Ovary (tissue), 9 donors: Measurements from ENCODE around the gene GPR35. TPM values are rescaled to one million over a fixed set of nuclear protein-coding genes. Genes with fewer than 3 reads are reported as not detected.

Experiments used
- DNase-seq, 5 donors: peaks; one replicate each; pipeline ENCODE4 v3.0.0-alpha.2; 2019 to 2020
- H3K27ac ChIP-seq, 2 donors: fragments of 200-600 bp; one replicate each; pipeline versions ENCODE4 v1.5.1 to v1.8.0; 2019 to 2022
- H3K27me3 ChIP-seq: fragments of 200-600 bp; one replicate; pipeline ENCODE4 v1.8.0; 2022
- H3K36me3 ChIP-seq: fragments of 200-600 bp; sonication (generic); one replicate; pipeline ENCODE4 v1.5.1; 2019
- H3K4me1 ChIP-seq: one replicate; pipeline ENCODE4 v1.8.1; 2013; ENCODE audit warnings: mild to moderate bottlenecking, moderate library complexity; ENCODE audit not compliant: insufficient read depth
- H3K4me3 ChIP-seq: fragments of 200-600 bp; sonication (generic); one replicate; pipeline ENCODE4 v1.5.1; 2017
- H3K9me3 ChIP-seq, 2 donors: fragments of 200-600 bp in 1 of 2; sonication (generic) in 1 of 2; one replicate each; pipeline versions ENCODE4 v1.5.1 to v1.8.1; 2013 to 2019; ENCODE audit warnings: mild to moderate bottlenecking in 1 of 2, moderate library complexity in 1 of 2
- EP300 ChIP-seq: sonication (generic); formaldehyde crosslinking; IDR thresholded peaks from one replicate; pipeline ENCODE4 v1.6.1; 2017; ENCODE audit warnings: antibody characterized with exemption
- POLR2A ChIP-seq: fragments of 450-650 bp; IDR thresholded peaks from one replicate; pipeline ENCODE4 v1.6.1; 2017; ENCODE audit warnings: antibody characterized with exemption, mild to moderate bottlenecking, moderate library complexity
- WGBS, 3 donors: extraction: QIAGEN DNeasy Blood & Tissue Kit in 1 of 3; methylation state at CpG; one replicate each; pipeline versions ENCODE4 v1.1.5 to v1.1.7; 2013 to 2017; 5-methylcytosine and 5-hydroxymethylcytosine counted together
- intact Hi-C, 4 donors: fragments of 100-400 bp; cut with DNase I; formaldehyde crosslinking; loops; one replicate each; pipeline versions ENCODE4 v1.11.0 to v1.15.1; 2022 to 2023
- polyA plus RNA-seq, 2 donors: library from polyadenylated mRNA; stranded (reverse); fragments of 200-250 nt in 1 of 2; fragments of 350-450 nt in 1 of 2; fragmentation: Illumina TruSeq in 1 of 2; extraction: RNeasy Lipid Tissue Mini Kit (QIAGEN cat#74804) in 1 of 2; gene quantifications; one replicate each; pipeline ENCODE4 v1.2.3, GENCODE V29; 2013 to 2014
- total RNA-seq, 7 donors: library from RNA; depleted of rRNA in 2 of 7; stranded (reverse); fragments of >200 nt in 2 of 7; fragmentation: NEBNext Ultra II Directional in 3 of 7; extraction: Animal tissue kit (Norgen Biotek cat#: 25700) in 3 of 7; gene quantifications; one replicate each; pipeline versions ENCODE4 v1.1.0 to v1.2.4, GENCODE V29; 2016 to 2023
- TF ChIP-seq, protein P1 (sequence below), 3 donors: fragments of 450-650 bp in 2 of 3; fragments of 200-600 bp in 1 of 3; IDR thresholded peaks; one replicate each; pipeline versions ENCODE4 v1.5.1 to v1.8.0; 2016 to 2022; ENCODE audit warnings: antibody characterized with exemption in 3 of 3, mild to moderate bottlenecking in 1 of 3
- donor health status: DM: no; HTN: no; CAD: no; lungs with moderate emphysema.
- donor health status: DM: no; HTN: no; CAD: no.
- donor health status: Bipolar disorder and iron deficiency.
- donor health status: DM: yes; HTN: yes; CAD: no.
- donor health status: DM: no; HTN: no; CAD: no.
- donor health status: DM: yes; HTN: yes; CAD: no.

The GPR35 gene
- total and polyA plus RNA-seq, 9 donors: 0.27 to 4.2 (median 2.4) TPM

DNA sequence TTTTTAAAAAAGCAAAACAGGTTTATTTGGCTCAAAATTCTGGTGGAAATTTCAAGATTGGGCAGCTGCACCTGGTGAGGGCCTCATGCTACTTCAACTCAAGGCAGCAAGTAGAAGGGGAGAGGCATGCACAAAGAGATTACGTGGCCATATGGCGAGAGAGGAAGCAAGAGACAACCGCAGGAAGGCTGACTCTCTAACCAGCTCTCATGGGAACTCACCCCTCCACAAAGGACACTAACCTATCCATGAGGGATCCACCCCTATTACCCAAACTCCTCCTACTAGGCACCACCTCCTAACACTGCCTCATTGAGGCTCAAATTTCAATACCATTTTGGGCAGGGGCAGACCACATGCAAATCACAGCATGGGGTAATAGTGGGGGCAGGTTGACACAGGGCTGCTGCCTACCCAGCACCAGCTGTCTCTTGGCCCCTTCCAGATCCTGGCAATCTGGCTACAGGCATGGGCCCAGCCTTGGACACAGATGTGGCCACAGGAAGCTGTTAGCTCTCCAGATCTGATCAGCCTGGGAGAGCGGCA is 40.7 kb upstream of the GPR35 start:
- no peak for TF ChIP-seq EP300
- no peak for TF ChIP-seq POLR2A
- TF ChIP-seq, protein P1, sequence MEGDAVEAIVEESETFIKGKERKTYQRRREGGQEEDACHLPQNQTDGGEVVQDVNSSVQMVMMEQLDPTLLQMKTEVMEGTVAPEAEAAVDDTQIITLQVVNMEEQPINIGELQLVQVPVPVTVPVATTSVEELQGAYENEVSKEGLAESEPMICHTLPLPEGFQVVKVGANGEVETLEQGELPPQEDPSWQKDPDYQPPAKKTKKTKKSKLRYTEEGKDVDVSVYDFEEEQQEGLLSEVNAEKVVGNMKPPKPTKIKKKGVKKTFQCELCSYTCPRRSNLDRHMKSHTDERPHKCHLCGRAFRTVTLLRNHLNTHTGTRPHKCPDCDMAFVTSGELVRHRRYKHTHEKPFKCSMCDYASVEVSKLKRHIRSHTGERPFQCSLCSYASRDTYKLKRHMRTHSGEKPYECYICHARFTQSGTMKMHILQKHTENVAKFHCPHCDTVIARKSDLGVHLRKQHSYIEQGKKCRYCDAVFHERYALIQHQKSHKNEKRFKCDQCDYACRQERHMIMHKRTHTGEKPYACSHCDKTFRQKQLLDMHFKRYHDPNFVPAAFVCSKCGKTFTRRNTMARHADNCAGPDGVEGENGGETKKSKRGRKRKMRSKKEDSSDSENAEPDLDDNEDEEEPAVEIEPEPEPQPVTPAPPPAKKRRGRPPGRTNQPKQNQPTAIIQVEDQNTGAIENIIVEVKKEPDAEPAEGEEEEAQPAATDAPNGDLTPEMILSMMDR (IDR thresholded peaks at IDR 0.05): no peak
- peaks cover 25% of the 10 kb centered on the region for H3K4me1 ChIP-seq
- intact Hi-C loops: no loop called here
- no peaks in the 10 kb centered on the region for H3K36me3 ChIP-seq
- H3K4me3 ChIP-seq: no peak overlapping the region
- no peaks in the 10 kb centered on the region for H3K9me3 ChIP-seq
- peak in 2 of 5 donors; percentile 24 to 35 for DNase-seq
- H3K27ac ChIP-seq: no peak overlapping the region
- 80 to 85% (median 85%) methylated on average over 4 of the region's 4 CpGs for WGBS, 3 donors
- no peaks in the 10 kb centered on the region for H3K27me3 ChIP-seq

DNA sequence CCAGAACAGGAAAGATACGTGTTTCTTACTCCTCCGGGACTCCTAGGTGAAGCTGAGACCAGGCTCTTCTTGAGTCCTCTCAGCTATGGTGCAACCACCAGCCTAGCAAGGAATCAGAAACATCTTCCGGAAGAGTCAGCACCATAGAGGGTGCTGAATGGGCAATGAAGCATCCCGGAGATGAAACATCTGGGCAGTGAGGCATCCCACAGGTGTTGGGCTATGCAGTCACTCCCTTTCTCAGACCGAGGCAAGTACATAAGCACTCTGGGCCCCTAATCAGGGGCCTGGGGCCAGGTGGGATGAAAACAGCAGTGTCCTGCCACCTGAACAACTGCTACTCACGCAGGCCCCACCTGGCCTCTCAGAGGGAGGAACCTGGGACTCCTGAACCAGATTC is 40.2 kb upstream of the GPR35 start:
- Histone ChIP-seq H3K4me3 (peak overlapping the region; percentile 84), H3K36me3 (no peaks in the 10 kb centered on the region), H3K27ac (no peak overlapping the region), H3K9me3 (no peaks in the 10 kb centered on the region), H3K4me1 (peaks cover 23% of the 10 kb centered on the region), H3K27me3 (no peaks in the 10 kb centered on the region)
- intact Hi-C loops: no loop called here
- WGBS, 3 donors: 63 to 71% (median 68%) methylated on average over 6 of the region's 6 CpGs
- DNase-seq: peak in 2 of 5 donors; percentile 20 to 35
- TF ChIP-seq POLR2A (no peak), EP300 (no peak)
- TF ChIP-seq, protein P1 (IDR thresholded peaks at IDR 0.05): no peak

DNA sequence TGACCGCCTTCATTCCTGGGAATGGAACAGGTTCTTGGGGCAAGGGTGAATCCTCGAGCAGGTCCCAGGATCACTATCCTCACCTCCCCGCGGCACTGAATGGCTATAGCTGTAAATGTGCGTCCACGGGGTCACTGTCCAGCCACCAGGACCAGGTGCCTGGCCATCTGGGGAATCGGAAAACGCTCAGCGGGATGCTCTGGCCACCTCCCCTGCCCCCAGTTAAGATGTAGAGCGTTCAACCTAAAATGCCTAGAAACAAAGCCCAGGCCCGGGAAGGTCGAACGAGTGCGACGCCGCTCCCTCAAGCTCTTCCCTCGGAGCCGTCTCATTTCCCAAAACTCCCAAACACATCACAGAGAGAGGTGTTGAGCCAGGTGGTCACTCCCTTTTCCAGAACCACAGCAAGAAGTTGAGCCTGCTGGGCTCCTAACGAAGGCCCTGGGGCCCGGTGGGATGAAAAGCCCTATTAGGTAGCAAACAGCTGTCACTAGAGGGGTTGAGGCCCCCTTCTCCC is 39.5 kb upstream of the GPR35 start:
- peak in 2 of 5 donors; percentile 27 to 37 for DNase-seq
- Histone ChIP-seq H3K27me3 (no peaks in the 10 kb centered on the region), H3K9me3 (no peaks in the 10 kb centered on the region), H3K4me3 (peak overlapping the region; percentile 84), H3K4me1 (peaks cover 21% of the 10 kb centered on the region), H3K27ac (peak overlapping the region; percentile 93 to 95), H3K36me3 (no peaks in the 10 kb centered on the region)
- TF ChIP-seq EP300: no peak
- no peak for TF ChIP-seq POLR2A
- TF ChIP-seq, protein P1 (IDR thresholded peaks at IDR 0.05): no peak
- intact Hi-C loops: no loop called here
- WGBS, 3 donors: 2 to 3% (median 2%) methylated on average over 20 of the region's 20 CpGs

DNA sequence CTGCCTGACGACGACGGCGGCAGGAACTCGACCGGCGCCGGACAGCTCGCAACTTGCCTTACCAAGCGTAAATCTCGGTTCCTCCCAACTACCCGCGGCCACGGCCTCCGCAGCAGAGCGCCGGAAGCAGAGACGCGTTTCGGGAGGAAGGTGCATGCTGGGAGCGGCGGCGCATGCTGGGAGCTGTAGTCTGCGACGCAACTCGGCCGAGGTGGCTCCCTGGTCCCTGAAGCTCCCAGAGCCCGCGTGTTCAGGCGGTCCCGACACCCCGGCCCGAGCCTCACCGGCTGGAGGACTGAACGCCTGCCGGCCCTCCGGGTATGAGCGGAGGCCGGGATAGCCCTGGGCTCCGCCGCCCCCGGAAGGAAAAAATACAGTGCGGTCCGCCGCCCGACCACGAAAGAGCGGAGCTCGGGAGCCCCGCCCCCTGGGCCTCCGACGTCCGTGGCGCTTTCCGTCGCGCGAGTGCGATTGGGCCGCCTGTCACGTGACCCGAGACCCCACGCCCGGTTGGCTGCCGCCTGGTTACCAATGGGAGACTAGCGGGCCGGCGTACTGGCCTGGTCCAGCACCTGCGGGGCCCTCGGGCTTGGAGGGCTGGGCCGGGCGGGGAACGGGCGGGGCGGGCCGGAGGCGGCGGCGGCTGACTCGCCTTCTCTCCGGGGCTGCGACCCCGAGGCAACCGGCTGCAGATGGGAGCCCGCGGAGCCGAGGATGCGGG is 38.9 kb upstream of the GPR35 start, which contains the start of gene CAPN10:
Gene CAPN10, plus strand, starts transcription at position 537 of the 721 bp plus-strand sequence. Its CDS starts 178 bp downstream, at position 715.
- H3K4me3 ChIP-seq: peak within 1 kb of the TSS; percentile 84
- intact Hi-C loops: no loop called here
- H3K36me3 ChIP-seq: no peaks in the 10 kb centered on the region
- peak within 1 kb of the TSS; percentile 93 to 95 for H3K27ac ChIP-seq
- H3K4me1 ChIP-seq: peaks cover 21% of the 10 kb centered on the region
- peak; percentile 97 to 98 (median 97) for DNase-seq
- no peak for TF ChIP-seq EP300
- TF ChIP-seq, protein P1 (IDR thresholded peaks at IDR 0.05): no peak
- TF ChIP-seq POLR2A: peak; percentile 44
- H3K9me3 ChIP-seq: no peaks in the 10 kb centered on the region
- WGBS, 3 donors: 0 to 1% (median 0%) methylated on average over 61 to 88 of the region's 88 CpGs
- H3K27me3 ChIP-seq: no peaks in the 10 kb centered on the region
